GM23248 (cell line): ENCODE results near the gene CLDND2. TPM values are rescaled to one million over a fixed set of nuclear protein-coding genes. Genes with fewer than 3 reads are reported as not detected.
A peak's percentile ranks its signal among the peaks of the same experiment; 100 is the strongest.

Experiments used
- DNase-seq: peaks from one replicate; pipeline ENCODE4 v3.0.0-alpha.2; 2015
- H2AFZ ChIP-seq: fragments of 200-600 bp; sonication (generic); 2 replicates; pipeline ENCODE4 v1.6.1; 2016; ENCODE audit warnings: antibody characterized with exemption
- H3F3A ChIP-seq: fragments of 200-600 bp; sonication (generic); 2 replicates; pipeline ENCODE4 v1.6.1; 2016; ENCODE audit warnings: mild to moderate bottlenecking, antibody characterized with exemption, mixed run types; ENCODE audit not compliant: insufficient read depth
- H3K27ac ChIP-seq: fragments of 200-600 bp; sonication (generic); 2 replicates; pipeline ENCODE4 v1.5.1; 2016; ENCODE audit warnings: mild to moderate bottlenecking
- H3K27me3 ChIP-seq: fragments of 200-600 bp; sonication (generic); replicated peaks from 2 replicates; pipeline ENCODE4 v1.6.1; 2016; ENCODE audit warnings: mild to moderate bottlenecking; ENCODE audit not compliant: insufficient read depth
- H3K36me3 ChIP-seq: fragments of 200-600 bp; sonication (generic); 2 replicates; pipeline ENCODE4 v1.6.1; 2016; ENCODE audit warnings: low read depth, mild to moderate bottlenecking
- H3K4me1 ChIP-seq: fragments of 200-600 bp; sonication (generic); 2 replicates; pipeline ENCODE4 v1.6.1; 2016; ENCODE audit warnings: mild to moderate bottlenecking; ENCODE audit not compliant: insufficient read depth
- H3K4me2 ChIP-seq: fragments of 200-600 bp; sonication (generic); one replicate; pipeline ENCODE4 v1.6.1; 2016; ENCODE audit warnings: mild to moderate bottlenecking; ENCODE audit not compliant: unreplicated experiment
- H3K4me3 ChIP-seq: fragments of 200-600 bp; sonication (generic); 2 replicates; pipeline ENCODE4 v1.5.1; 2016; ENCODE audit warnings: mild to moderate bottlenecking
- H3K79me2 ChIP-seq: fragments of 200-600 bp; sonication (generic); 2 replicates; pipeline ENCODE4 v1.6.1; 2016; ENCODE audit warnings: mild to moderate bottlenecking; ENCODE audit not compliant: insufficient read depth
- H3K9ac ChIP-seq: fragments of 200-600 bp; sonication (generic); 2 replicates; pipeline ENCODE4 v1.6.1; 2016; ENCODE audit warnings: mild to moderate bottlenecking
- H3K9me2 ChIP-seq: fragments of 200-600 bp; sonication (generic); 2 replicates; pipeline ENCODE4 v1.6.1; 2016; ENCODE audit warnings: mixed run types, mild to moderate bottlenecking, moderate library complexity; ENCODE audit not compliant: insufficient read depth
- H3K9me3 ChIP-seq: fragments of 200-600 bp; sonication (generic); one replicate; pipeline ENCODE4 v1.6.1; 2017; ENCODE audit warnings: low read depth
- H4K20me1 ChIP-seq: fragments of 200-600 bp; sonication (generic); 2 replicates; pipeline ENCODE4 v1.6.0; 2016; ENCODE audit not compliant: insufficient read depth
- EZH2 ChIP-seq: fragments of 200-600 bp; sonication (generic); IDR thresholded peaks from 2 replicates; pipeline ENCODE4 v1.6.1; 2018; ENCODE audit warnings: antibody characterized with exemption, mild to moderate bottlenecking; ENCODE audit not compliant: insufficient read depth, poor library complexity, severe bottlenecking
- EZH2phosphoT487 ChIP-seq: fragments of 200-600 bp; sonication (generic); IDR thresholded peaks from 2 replicates; pipeline ENCODE4 v1.6.1; 2018; ENCODE audit warnings: antibody characterized with exemption, moderate library complexity, mild to moderate bottlenecking, low read depth; ENCODE audit not compliant: insufficient read depth
- WGBS, 2 experiments: methylation state at CpG; one replicate each; pipeline ENCODE4 v1.1.6; 2015 to 2017; ENCODE audit warnings: low lambda C conversion rate in 2 of 2, low coverage in 1 of 2; ENCODE audit errors: missing lambda C conversion rate in 2 of 2; 5-methylcytosine and 5-hydroxymethylcytosine counted together
- in situ Hi-C: fragments of 300-500 bp; cut with MboI; formaldehyde crosslinking; loops from 2 replicates; pipeline ENCODE4 v1.15.0; 2020
- polyA plus RNA-seq: library from polyadenylated mRNA; unstranded; fragments of >200 nt; fragmentation: Nextera tagmentation; extraction: Ambion mirVana; gene quantifications from 2 replicates; pipeline ENCODE4 v1.2.1, GENCODE V29; 2016
- total RNA-seq: library from RNA; depleted of rRNA; stranded (reverse); fragments of >200 nt; shearing (Covaris generic); gene quantifications from 2 replicates; pipeline ENCODE4 v1.2.3, GENCODE V29; 2014

The CLDND2 gene
- total and polyA plus RNA-seq, 2 experiments from 2014 or later: 1.0 TPM; not detected in 1

GRCh38 chr19:51326216-51327065, 42.4 kb downstream of the CLDND2 start:
- DNase-seq: no peak
- H3K27ac ChIP-seq: no peak overlapping the region
- H3K9me3 ChIP-seq: no peaks in the 10 kb centered on the region
- H3K4me3 ChIP-seq: no peak overlapping the region
- in situ Hi-C loops: no loop called here
- WGBS, 2 experiments: 11 to 14% methylated on average over 17 to 36 of the region's 36 CpGs
- H3F3A ChIP-seq: no peaks in the 10 kb centered on the region
- H3K4me2 ChIP-seq: no peak overlapping the region
- no peaks in the 10 kb centered on the region for H3K9me2 ChIP-seq
- no peaks in the 10 kb centered on the region for H3K79me2 ChIP-seq
- H3K4me1 ChIP-seq: peaks cover 4% of the 10 kb centered on the region
- H4K20me1 ChIP-seq: no peaks in the 10 kb centered on the region
- no peak overlapping the region for H3K9ac ChIP-seq
- peaks cover 14% of the 10 kb centered on the region for H3K27me3 ChIP-seq
- no peak for TF ChIP-seq EZH2
- TF ChIP-seq EZH2phosphoT487: no peak
- 0 out of 2 replicates have a peak overlapping the region, but pooled peaks have one; percentile 50 for H2AFZ ChIP-seq
- H3K36me3 ChIP-seq: no peaks in the 10 kb centered on the region

- no peak overlapping the region for H3K9ac ChIP-seq
- H3F3A ChIP-seq: no peaks in the 10 kb centered on the region
- no peaks in the 10 kb centered on the region for H3K79me2 ChIP-seq
- H3K36me3 ChIP-seq: no peaks in the 10 kb centered on the region
- DNase-seq: no peak
- 65 to 70% methylated on average over 19 to 25 of the region's 26 CpGs for whole genome bisulfite sequencing, 2 experiments
- in situ Hi-C loops: no loop called here
- H2AFZ ChIP-seq: no peak overlapping the region
- H3K27me3 ChIP-seq: peaks cover 14% of the 10 kb centered on the region
- H3K27ac ChIP-seq: no peak overlapping the region
- H3K9me2 ChIP-seq: no peaks in the 10 kb centered on the region
- H3K4me2 ChIP-seq: no peak overlapping the region
- peaks cover 4% of the 10 kb centered on the region for H3K4me1 ChIP-seq
- H4K20me1 ChIP-seq: no peaks in the 10 kb centered on the region
- TF ChIP-seq EZH2phosphoT487 (no peak), EZH2 (no peak)
- H3K9me3 ChIP-seq: no peaks in the 10 kb centered on the region
- H3K4me3 ChIP-seq: no peak overlapping the region
These were observed 43.4 kb downstream of the CLDND2 start for GRCh38 chr19:51325161-51325976.

GRCh38 chr19:51324167-51324481, 44.7 kb downstream of the CLDND2 start:
- WGBS, 2 experiments: 57 to 64% methylated on average over 6 of the region's 6 CpGs

GRCh38 chr19:51323481-51324166, 45.2 kb downstream of the CLDND2 start:
- no peaks in the 10 kb centered on the region for H3K36me3 ChIP-seq
- peaks cover 14% of the 10 kb centered on the region for H3K27me3 ChIP-seq
- H3K9me2 ChIP-seq: no peaks in the 10 kb centered on the region
- WGBS, 2 experiments: 66 to 69% methylated on average over 27 to 29 of the region's 29 CpGs
- in situ Hi-C loops: no loop called here
- TF ChIP-seq EZH2phosphoT487 (no peak), EZH2 (no peak)
- DNase-seq: no peak
- H3K79me2 ChIP-seq: no peaks in the 10 kb centered on the region
- H4K20me1 ChIP-seq: no peaks in the 10 kb centered on the region
- no peak overlapping the region for H3K4me3 ChIP-seq
- H3K4me1 ChIP-seq: peaks cover 4% of the 10 kb centered on the region
- no peaks in the 10 kb centered on the region for H3F3A ChIP-seq
- no peak overlapping the region for H2AFZ ChIP-seq
- H3K4me2 ChIP-seq: no peak overlapping the region
- no peak overlapping the region for H3K9ac ChIP-seq
- H3K9me3 ChIP-seq: no peaks in the 10 kb centered on the region
- H3K27ac ChIP-seq: no peak overlapping the region

More at GRCh38 chr19:51324167-51324481, 44.7 kb downstream of the CLDND2 start:
- Histone ChIP-seq H3K79me2 (no peaks in the 10 kb centered on the region), H3K4me2 (no peak overlapping the region), H2AFZ (no peak overlapping the region), H3K4me3 (no peak overlapping the region), H3K9ac (no peak overlapping the region), H4K20me1 (no peaks in the 10 kb centered on the region), H3K4me1 (peaks cover 4% of the 10 kb centered on the region), H3K9me2 (no peaks in the 10 kb centered on the region), H3K27ac (no peak overlapping the region), H3K27me3 (peaks cover 14% of the 10 kb centered on the region), H3F3A (no peaks in the 10 kb centered on the region), H3K36me3 (no peaks in the 10 kb centered on the region), H3K9me3 (no peaks in the 10 kb centered on the region)
- DNase-seq: no peak
- in situ Hi-C loops: no loop called here
- TF ChIP-seq EZH2: no peak
